Measurements from ENCODE around the gene AOX1.

Gene AOX1

GRCh38 chr2:200618054-200618419, 32.2 kb downstream of the AOX1 start:
- peaks cover 38% of the 10 kb centered on the region for H3K4me1 ChIP-seq (ENCODE audit: insufficient read depth, low read length, severe bottlenecking)
- 0 out of 2 replicates have a peak overlapping the region, but pooled peaks have one; percentile 26 for H3K9ac ChIP-seq (ENCODE audit: low read length)
- peak overlapping the region; percentile 81 for H3K27ac ChIP-seq (ENCODE audit: low read depth, low read length, poor library complexity, severe bottlenecking)
- peaks cover 36% of the 10 kb centered on the region for H3K36me3 ChIP-seq (ENCODE audit: insufficient read depth, low read length)
- no peak overlapping the region for H3K4me3 ChIP-seq (ENCODE audit: low read depth, low read length, poor library complexity, severe bottlenecking)
- H3K27me3 ChIP-seq (ENCODE audit: insufficient read depth, low read length), result no peaks in the 10 kb centered on the region
- no peaks in the 10 kb centered on the region for H3K9me2 ChIP-seq (ENCODE audit: low read depth, low read length)
- H4K20me1 ChIP-seq (ENCODE audit: insufficient read depth, low read length), result no peaks in the 10 kb centered on the region
- TF ChIP-seq EZH2 (IDR thresholded peaks at IDR 0.05; ENCODE audit: borderline replicate concordance, low read length), result no peak
- TF ChIP-seq, protein P1, sequence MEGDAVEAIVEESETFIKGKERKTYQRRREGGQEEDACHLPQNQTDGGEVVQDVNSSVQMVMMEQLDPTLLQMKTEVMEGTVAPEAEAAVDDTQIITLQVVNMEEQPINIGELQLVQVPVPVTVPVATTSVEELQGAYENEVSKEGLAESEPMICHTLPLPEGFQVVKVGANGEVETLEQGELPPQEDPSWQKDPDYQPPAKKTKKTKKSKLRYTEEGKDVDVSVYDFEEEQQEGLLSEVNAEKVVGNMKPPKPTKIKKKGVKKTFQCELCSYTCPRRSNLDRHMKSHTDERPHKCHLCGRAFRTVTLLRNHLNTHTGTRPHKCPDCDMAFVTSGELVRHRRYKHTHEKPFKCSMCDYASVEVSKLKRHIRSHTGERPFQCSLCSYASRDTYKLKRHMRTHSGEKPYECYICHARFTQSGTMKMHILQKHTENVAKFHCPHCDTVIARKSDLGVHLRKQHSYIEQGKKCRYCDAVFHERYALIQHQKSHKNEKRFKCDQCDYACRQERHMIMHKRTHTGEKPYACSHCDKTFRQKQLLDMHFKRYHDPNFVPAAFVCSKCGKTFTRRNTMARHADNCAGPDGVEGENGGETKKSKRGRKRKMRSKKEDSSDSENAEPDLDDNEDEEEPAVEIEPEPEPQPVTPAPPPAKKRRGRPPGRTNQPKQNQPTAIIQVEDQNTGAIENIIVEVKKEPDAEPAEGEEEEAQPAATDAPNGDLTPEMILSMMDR (IDR thresholded peaks at IDR 0.05; ENCODE audit: low read length), result no peak
- H3F3A ChIP-seq (ENCODE audit: insufficient read depth, low read length), result no peaks in the 10 kb centered on the region
- H3K4me2 ChIP-seq (ENCODE audit: low read length), result peak overlapping the region; percentile 39; the same call in 1 of the 2 replicates
- no peaks in the 10 kb centered on the region for H3K9me3 ChIP-seq (ENCODE audit: low read length)
- no peak overlapping the region for H2AFZ ChIP-seq (ENCODE audit: low read length)
- H3K79me2 ChIP-seq (ENCODE audit: insufficient read depth, low read length), result no peaks in the 10 kb centered on the region

GRCh38 chr2:200618590-200619021, 32.8 kb downstream of the AOX1 start:
- H3K4me3 ChIP-seq (ENCODE audit: low read depth, low read length, poor library complexity, severe bottlenecking), result no peak overlapping the region
- H3K9me3 ChIP-seq (ENCODE audit: low read length), result no peaks in the 10 kb centered on the region
- no peak overlapping the region for H3K9ac ChIP-seq (ENCODE audit: low read length)
- no peak overlapping the region for H2AFZ ChIP-seq (ENCODE audit: low read length)
- no peak overlapping the region for H3K4me2 ChIP-seq (ENCODE audit: low read length)
- peaks cover 38% of the 10 kb centered on the region for H3K4me1 ChIP-seq (ENCODE audit: insufficient read depth, low read length, severe bottlenecking)
- TF ChIP-seq EZH2 (IDR thresholded peaks at IDR 0.05; ENCODE audit: borderline replicate concordance, low read length), result no peak
- TF ChIP-seq, protein P1 (IDR thresholded peaks at IDR 0.05; ENCODE audit: low read length), result peak; percentile 40
- H3K27ac ChIP-seq (ENCODE audit: low read depth, low read length, poor library complexity, severe bottlenecking), result peak overlapping the region; percentile 81
- H3F3A ChIP-seq (ENCODE audit: insufficient read depth, low read length), result no peaks in the 10 kb centered on the region
- H3K27me3 ChIP-seq (ENCODE audit: insufficient read depth, low read length), result no peaks in the 10 kb centered on the region
- no peaks in the 10 kb centered on the region for H3K79me2 ChIP-seq (ENCODE audit: insufficient read depth, low read length)
- peaks cover 34% of the 10 kb centered on the region for H3K36me3 ChIP-seq (ENCODE audit: insufficient read depth, low read length)
- no peaks in the 10 kb centered on the region for H4K20me1 ChIP-seq (ENCODE audit: insufficient read depth, low read length)
- no peaks in the 10 kb centered on the region for H3K9me2 ChIP-seq (ENCODE audit: low read depth, low read length)

DNA sequence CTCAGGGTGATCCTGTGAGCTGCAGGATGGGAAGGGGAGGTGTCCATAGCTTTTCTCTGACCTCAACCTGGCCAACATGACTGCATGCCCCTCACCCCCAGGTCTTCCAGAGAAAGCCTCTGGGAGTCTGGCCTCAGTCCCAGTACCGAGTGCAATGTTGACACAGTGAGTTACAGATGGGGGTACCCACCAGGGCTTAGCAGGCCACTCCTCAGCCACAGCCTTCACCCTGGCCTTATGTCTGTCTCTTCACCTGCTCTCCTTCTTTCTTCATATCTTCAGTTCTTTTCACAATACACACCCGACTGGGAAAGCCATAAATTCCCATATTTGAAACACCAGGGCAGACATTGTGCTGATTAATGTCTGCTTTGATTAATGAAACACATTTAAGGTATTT, 33.5 kb downstream of the AOX1 start:
- no peak overlapping the region for H3K9ac ChIP-seq (ENCODE audit: low read length)
- no peaks in the 10 kb centered on the region for H3K27me3 ChIP-seq (ENCODE audit: insufficient read depth, low read length)
- H3K36me3 ChIP-seq (ENCODE audit: insufficient read depth, low read length), result peaks cover 34% of the 10 kb centered on the region
- peaks cover 38% of the 10 kb centered on the region for H3K4me1 ChIP-seq (ENCODE audit: insufficient read depth, low read length, severe bottlenecking)
- H3K79me2 ChIP-seq (ENCODE audit: insufficient read depth, low read length), result no peaks in the 10 kb centered on the region
- H3K4me2 ChIP-seq (ENCODE audit: low read length), result no peak overlapping the region
- H2AFZ ChIP-seq (ENCODE audit: low read length), result no peak overlapping the region
- no peaks in the 10 kb centered on the region for H3K9me3 ChIP-seq (ENCODE audit: low read length)
- peak overlapping the region; percentile 10 for H3K27ac ChIP-seq (ENCODE audit: low read depth, low read length, poor library complexity, severe bottlenecking)
- H4K20me1 ChIP-seq (ENCODE audit: insufficient read depth, low read length), result no peaks in the 10 kb centered on the region
- TF ChIP-seq, protein P1 (IDR thresholded peaks at IDR 0.05; ENCODE audit: low read length), result no peak
- TF ChIP-seq EZH2 (IDR thresholded peaks at IDR 0.05; ENCODE audit: borderline replicate concordance, low read length), result no peak
- no peak overlapping the region for H3K4me3 ChIP-seq (ENCODE audit: low read depth, low read length, poor library complexity, severe bottlenecking)
- H3K9me2 ChIP-seq (ENCODE audit: low read depth, low read length), result no peaks in the 10 kb centered on the region
- no peaks in the 10 kb centered on the region for H3F3A ChIP-seq (ENCODE audit: insufficient read depth, low read length)

Measured in OCI-LY1 (cell line).